Activated CD4-positive, alpha-beta T cell treated with anti-CD3 and anti-CD28 coated beads, Interleukin-2, Interleukin-4, amounts not matched to agents 100 ng/mL and 50 ng/mL, durations not matched to agents 16 hours and 8 hours (primary cell): ENCODE data around the gene CPAMD8.

Experiments used
- DNase-seq: peaks from one replicate; pipeline ENCODE4 v3.0.0-alpha.2; 2020; ENCODE audit warnings: low spot score

The CPAMD8 gene

GRCh38 chr19:16920816-16921529, 105.6 kb downstream of the CPAMD8 start:
- no peak for DNase-seq

GRCh38 chr19:16919496-16919895, 107.1 kb downstream of the CPAMD8 start:
- no peak for DNase-seq

- no peak for DNase-seq
Observed at GRCh38 chr19:16917401-16917800, 109.2 kb downstream of the CPAMD8 start.

- DNase-seq: no peak
Observed at GRCh38 chr19:16915734-16916133, 110.9 kb downstream of the CPAMD8 start.

GRCh38 chr19:16915135-16915534, 111.5 kb downstream of the CPAMD8 start:
- DNase-seq: no peak

- DNase-seq: no peak
Observed at GRCh38 chr19:16914421-16914820, 112.2 kb downstream of the CPAMD8 start.

GRCh38 chr19:16912780-16913179, 113.8 kb downstream of the CPAMD8 start:
- no peak for DNase-seq

GRCh38 chr19:16911046-16911445, 115.6 kb downstream of the CPAMD8 start:
- no peak for DNase-seq

GRCh38 chr19:16908759-16909158, 117.9 kb downstream of the CPAMD8 start:
- DNase-seq: no peak

GRCh38 chr19:16904599-16904998, 122.0 kb downstream of the CPAMD8 start:
- DNase-seq: no peak

GRCh38 chr19:16903347-16903746, 123.3 kb downstream of the CPAMD8 start:
- no peak for DNase-seq

GRCh38 chr19:16902545-16902944, 124.1 kb downstream of the CPAMD8 start:
- no peak for DNase-seq

GRCh38 chr19:16901491-16902175, 125.0 kb downstream of the CPAMD8 start:
- DNase-seq: no peak

GRCh38 chr19:16899566-16900075, 127.0 kb downstream of the CPAMD8 start:
- DNase-seq: peak; percentile 25

GRCh38 chr19:16898361-16899015, 128.1 kb downstream of the CPAMD8 start:
- no peak for DNase-seq

- no peak for DNase-seq
Observed at GRCh38 chr19:16897856-16898161, 128.8 kb downstream of the CPAMD8 start.

GRCh38 chr19:16897029-16897855, 129.4 kb downstream of the CPAMD8 start:
- DNase-seq: peak; percentile 75

GRCh38 chr19:16896146-16897028, 130.2 kb downstream of the CPAMD8 start:
- DNase-seq: no peak

- no peak for DNase-seq
Observed at GRCh38 chr19:16895467-16896145, 131.0 kb downstream of the CPAMD8 start.

GRCh38 chr19:16894080-16894479, 132.5 kb downstream of the CPAMD8 start:
- DNase-seq: no peak

- no peak for DNase-seq
Observed at GRCh38 chr19:16893686-16893989, 133.0 kb downstream of the CPAMD8 start.
